GM23338 (cell line): ENCODE results near the gene MSL1. TPM values are rescaled to one million over a fixed set of nuclear protein-coding genes. Genes with fewer than 3 reads are reported as not detected.

ENCODE experiments used
- ATAC-seq: fragments of 200-7000 bp; cut with Tn5 transposase; 3 replicates; pipeline ENCODE4 v1.9.1; 2020
- DNase-seq: peaks from one replicate; pipeline ENCODE4 v3.0.0-alpha.2; 2015; ENCODE audit warnings: low spot score
- H2AFZ ChIP-seq: fragments of 200-600 bp; sonication (generic); 2 replicates; pipeline ENCODE4 v1.8.0; 2016; ENCODE audit warnings: antibody characterized with exemption, mild to moderate bottlenecking, moderate library complexity
- H3F3A ChIP-seq: fragments of 200-600 bp; sonication (generic); replicated peaks from 2 replicates; pipeline ENCODE4 v1.8.0; 2017; ENCODE audit warnings: antibody characterized with exemption, mixed run types, low read depth
- H3K27ac ChIP-seq: fragments of 200-600 bp; sonication (generic); 2 replicates; pipeline ENCODE4 v1.6.1; 2016; ENCODE audit warnings: low read depth
- H3K27me3 ChIP-seq: fragments of 200-600 bp; sonication (generic); 2 replicates; pipeline ENCODE4 v1.8.0; 2016; ENCODE audit warnings: mild to moderate bottlenecking, mixed run types, moderate library complexity; ENCODE audit not compliant: insufficient read depth
- H3K36me3 ChIP-seq: fragments of 200-600 bp; sonication (generic); 2 replicates; pipeline ENCODE4 v1.8.0; 2016; ENCODE audit warnings: mild to moderate bottlenecking; ENCODE audit not compliant: insufficient read depth
- H3K4me1 ChIP-seq: fragments of 200-600 bp; sonication (generic); 2 replicates; pipeline ENCODE4 v1.8.0; 2016; ENCODE audit warnings: mild to moderate bottlenecking, moderate library complexity; ENCODE audit not compliant: insufficient read depth
- H3K4me2 ChIP-seq: fragments of 200-600 bp; sonication (generic); 2 replicates; pipeline ENCODE4 v1.7.1; 2017; ENCODE audit warnings: mixed run types
- H3K4me3 ChIP-seq: fragments of 200-600 bp; sonication (generic); 2 replicates; pipeline ENCODE4 v1.6.1; 2016; ENCODE audit warnings: mixed run types
- H3K79me2 ChIP-seq: fragments of 200-600 bp; sonication (generic); replicated peaks from 2 replicates; pipeline ENCODE4 v1.8.0; 2017; ENCODE audit warnings: mild to moderate bottlenecking; ENCODE audit not compliant: insufficient read depth
- H3K9me2 ChIP-seq: fragments of 200-600 bp; sonication (generic); 2 replicates; pipeline ENCODE4 v1.8.0; 2017; ENCODE audit not compliant: insufficient read depth
- H4K20me1 ChIP-seq: fragments of 200-600 bp; sonication (generic); replicated peaks from 2 replicates; pipeline ENCODE4 v1.8.0; 2017; ENCODE audit warnings: mild to moderate bottlenecking; ENCODE audit not compliant: insufficient read depth
- H3K27ac Mint-ChIP-seq: 2 replicates; pipeline ENCODE4 v1.8.0; 2020; ENCODE audit warnings: inconsistent platforms, mild to moderate bottlenecking, moderate library complexity, mixed read lengths
- H3K27me3 Mint-ChIP-seq: 3 replicates; pipeline ENCODE4 v1.8.0; 2022; ENCODE audit warnings: low read depth, mild to moderate bottlenecking, moderate library complexity, mixed read lengths, inconsistent platforms; ENCODE audit not compliant: insufficient read depth, poor library complexity
- H3K36me3 Mint-ChIP-seq: 3 replicates; pipeline ENCODE4 v1.8.0; 2021; ENCODE audit warnings: low read depth, mild to moderate bottlenecking, inconsistent platforms, moderate library complexity, mixed read lengths
- H3K4me1 Mint-ChIP-seq: 3 replicates; pipeline ENCODE4 v1.8.0; 2020; ENCODE audit warnings: mild to moderate bottlenecking, inconsistent platforms, mixed read lengths
- H3K4me3 Mint-ChIP-seq: 3 replicates; pipeline ENCODE4 v1.8.0; 2021; ENCODE audit warnings: moderate library complexity, mild to moderate bottlenecking, inconsistent platforms, mixed read lengths
- H3K9me3 Mint-ChIP-seq: 3 replicates; pipeline ENCODE4 v1.8.0; 2020; ENCODE audit warnings: moderate library complexity, mild to moderate bottlenecking, inconsistent platforms, mixed read lengths
- CREB1 ChIP-seq: fragments of 250-450 bp; sonication (Bioruptor Pico); IDR thresholded peaks from 2 replicates; pipeline ENCODE4 v1.5.0; 2020; ENCODE audit warnings: low read depth, mild to moderate bottlenecking, moderate library complexity
- EZH2 ChIP-seq: fragments of 200-600 bp; sonication (generic); IDR thresholded peaks from one replicate; pipeline ENCODE4 v1.8.0; 2017; ENCODE audit warnings: antibody characterized with exemption, mild to moderate bottlenecking, low read depth; ENCODE audit not compliant: unreplicated experiment
- EZH2phosphoT487 ChIP-seq: fragments of 200-600 bp; sonication (generic); IDR thresholded peaks from one replicate; pipeline ENCODE4 v1.8.1; 2018; ENCODE audit warnings: antibody characterized with exemption; ENCODE audit not compliant: unreplicated experiment
- NANOG ChIP-seq: IDR thresholded peaks from 2 replicates; pipeline ENCODE4 v1.6.1; 2016; ENCODE audit warnings: antibody characterized with exemption, borderline replicate concordance
- POLR2AphosphoS5 ChIP-seq: IDR thresholded peaks from 2 replicates; pipeline ENCODE4 v1.6.1; 2016; ENCODE audit warnings: antibody characterized with exemption, low read depth
- STAT1 ChIP-seq: IDR thresholded peaks from one replicate; pipeline ENCODE4 v1.6.1; 2016; ENCODE audit warnings: antibody characterized with exemption; ENCODE audit not compliant: unreplicated experiment
- ZNF331 ChIP-seq: fragments of 250-450 bp; sonication (Bioruptor Pico); IDR thresholded peaks from 2 replicates; pipeline ENCODE4 v1.5.0; 2020; ENCODE audit warnings: low read depth, mild to moderate bottlenecking, moderate library complexity
- polyA plus RNA-seq: library from polyadenylated mRNA; unstranded; fragments of >200 nt; fragmentation: Nextera tagmentation; extraction: Ambion mirVana; gene quantifications from 2 replicates; pipeline ENCODE4 v1.2.1, GENCODE V29; 2016
- total RNA-seq: library from RNA; depleted of rRNA; stranded (reverse); fragments of >200 nt; shearing (Covaris generic); gene quantifications from 2 replicates; pipeline ENCODE4 v1.2.3, GENCODE V29; 2014
- TF ChIP-seq, protein P1 (sequence below): fragments of 250-450 bp; sonication (Bioruptor Pico); IDR thresholded peaks from 2 replicates; pipeline ENCODE4 v1.5.0; 2020; ENCODE audit warnings: mild to moderate bottlenecking, moderate library complexity

The MSL1 gene
- total and polyA plus RNA-seq, 2 experiments from 2014 or later: 16.2 to 56.5 TPM

DNA sequence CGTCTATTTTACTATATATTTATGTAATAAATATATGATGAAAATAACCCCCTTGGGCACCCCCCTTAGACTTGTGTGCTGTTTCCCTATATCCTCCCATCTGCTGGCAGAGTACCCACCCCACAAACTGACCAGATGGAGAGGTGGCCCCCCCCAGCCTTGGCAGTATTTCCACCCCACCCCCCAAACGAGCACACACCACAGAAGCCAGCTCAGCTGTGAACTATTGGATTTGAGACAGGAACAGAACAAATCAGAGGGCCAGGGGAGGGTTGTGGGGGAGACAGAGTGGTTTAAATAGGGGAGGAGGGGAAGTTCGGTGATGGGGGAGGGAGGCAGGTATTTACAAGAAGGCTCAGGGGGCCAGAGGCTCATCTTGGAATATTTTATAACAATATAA lies 29.2 kb upstream of the MSL1 start (continued):
- TF ChIP-seq, protein P1, sequence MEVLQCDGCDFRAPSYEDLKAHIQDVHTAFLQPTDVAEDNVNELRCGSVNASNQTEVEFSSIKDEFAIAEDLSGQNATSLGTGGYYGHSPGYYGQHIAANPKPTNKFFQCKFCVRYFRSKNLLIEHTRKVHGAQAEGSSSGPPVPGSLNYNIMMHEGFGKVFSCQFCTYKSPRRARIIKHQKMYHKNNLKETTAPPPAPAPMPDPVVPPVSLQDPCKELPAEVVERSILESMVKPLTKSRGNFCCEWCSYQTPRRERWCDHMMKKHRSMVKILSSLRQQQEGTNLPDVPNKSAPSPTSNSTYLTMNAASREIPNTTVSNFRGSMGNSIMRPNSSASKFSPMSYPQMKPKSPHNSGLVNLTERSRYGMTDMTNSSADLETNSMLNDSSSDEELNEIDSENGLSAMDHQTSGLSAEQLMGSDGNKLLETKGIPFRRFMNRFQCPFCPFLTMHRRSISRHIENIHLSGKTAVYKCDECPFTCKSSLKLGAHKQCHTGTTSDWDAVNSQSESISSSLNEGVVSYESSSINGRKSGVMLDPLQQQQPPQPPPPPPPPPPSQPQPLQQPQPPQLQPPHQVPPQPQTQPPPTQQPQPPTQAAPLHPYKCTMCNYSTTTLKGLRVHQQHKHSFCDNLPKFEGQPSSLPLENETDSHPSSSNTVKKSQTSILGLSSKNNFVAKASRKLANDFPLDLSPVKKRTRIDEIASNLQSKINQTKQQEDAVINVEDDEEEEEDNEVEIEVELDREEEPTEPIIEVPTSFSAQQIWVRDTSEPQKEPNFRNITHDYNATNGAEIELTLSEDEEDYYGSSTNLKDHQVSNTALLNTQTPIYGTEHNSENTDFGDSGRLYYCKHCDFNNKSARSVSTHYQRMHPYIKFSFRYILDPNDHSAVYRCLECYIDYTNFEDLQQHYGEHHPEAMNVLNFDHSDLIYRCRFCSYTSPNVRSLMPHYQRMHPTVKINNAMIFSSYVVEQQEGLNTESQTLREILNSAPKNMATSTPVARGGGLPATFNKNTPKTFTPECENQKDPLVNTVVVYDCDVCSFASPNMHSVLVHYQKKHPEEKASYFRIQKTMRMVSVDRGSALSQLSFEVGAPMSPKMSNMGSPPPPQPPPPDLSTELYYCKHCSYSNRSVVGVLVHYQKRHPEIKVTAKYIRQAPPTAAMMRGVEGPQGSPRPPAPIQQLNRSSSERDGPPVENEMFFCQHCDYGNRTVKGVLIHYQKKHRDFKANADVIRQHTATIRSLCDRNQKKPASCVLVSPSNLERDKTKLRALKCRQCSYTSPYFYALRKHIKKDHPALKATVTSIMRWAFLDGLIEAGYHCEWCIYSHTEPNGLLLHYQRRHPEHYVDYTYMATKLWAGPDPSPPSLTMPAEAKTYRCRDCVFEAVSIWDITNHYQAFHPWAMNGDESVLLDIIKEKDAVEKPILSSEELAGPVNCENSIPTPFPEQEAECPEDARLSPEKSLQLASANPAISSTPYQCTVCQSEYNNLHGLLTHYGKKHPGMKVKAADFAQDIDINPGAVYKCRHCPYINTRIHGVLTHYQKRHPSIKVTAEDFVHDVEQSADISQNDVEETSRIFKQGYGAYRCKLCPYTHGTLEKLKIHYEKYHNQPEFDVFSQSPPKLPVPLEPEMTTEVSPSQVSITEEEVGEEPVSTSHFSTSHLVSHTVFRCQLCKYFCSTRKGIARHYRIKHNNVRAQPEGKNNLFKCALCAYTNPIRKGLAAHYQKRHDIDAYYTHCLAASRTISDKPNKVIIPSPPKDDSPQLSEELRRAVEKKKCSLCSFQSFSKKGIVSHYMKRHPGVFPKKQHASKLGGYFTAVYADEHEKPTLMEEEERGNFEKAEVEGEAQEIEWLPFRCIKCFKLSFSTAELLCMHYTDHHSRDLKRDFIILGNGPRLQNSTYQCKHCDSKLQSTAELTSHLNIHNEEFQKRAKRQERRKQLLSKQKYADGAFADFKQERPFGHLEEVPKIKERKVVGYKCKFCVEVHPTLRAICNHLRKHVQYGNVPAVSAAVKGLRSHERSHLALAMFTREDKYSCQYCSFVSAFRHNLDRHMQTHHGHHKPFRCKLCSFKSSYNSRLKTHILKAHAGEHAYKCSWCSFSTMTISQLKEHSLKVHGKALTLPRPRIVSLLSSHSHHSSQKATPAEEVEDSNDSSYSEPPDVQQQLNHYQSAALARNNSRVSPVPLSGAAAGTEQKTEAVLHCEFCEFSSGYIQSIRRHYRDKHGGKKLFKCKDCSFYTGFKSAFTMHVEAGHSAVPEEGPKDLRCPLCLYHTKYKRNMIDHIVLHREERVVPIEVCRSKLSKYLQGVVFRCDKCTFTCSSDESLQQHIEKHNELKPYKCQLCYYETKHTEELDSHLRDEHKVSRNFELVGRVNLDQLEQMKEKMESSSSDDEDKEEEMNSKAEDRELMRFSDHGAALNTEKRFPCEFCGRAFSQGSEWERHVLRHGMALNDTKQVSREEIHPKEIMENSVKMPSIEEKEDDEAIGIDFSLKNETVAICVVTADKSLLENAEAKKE (CRISPR knock-in tag): no peak
- TF ChIP-seq NANOG (no peak), ZNF331 (CRISPR knock-in tag) (no peak), EZH2phosphoT487 (no peak), EZH2 (no peak), POLR2AphosphoS5 (no peak), CREB1 (CRISPR knock-in tag) (no peak)

DNA sequence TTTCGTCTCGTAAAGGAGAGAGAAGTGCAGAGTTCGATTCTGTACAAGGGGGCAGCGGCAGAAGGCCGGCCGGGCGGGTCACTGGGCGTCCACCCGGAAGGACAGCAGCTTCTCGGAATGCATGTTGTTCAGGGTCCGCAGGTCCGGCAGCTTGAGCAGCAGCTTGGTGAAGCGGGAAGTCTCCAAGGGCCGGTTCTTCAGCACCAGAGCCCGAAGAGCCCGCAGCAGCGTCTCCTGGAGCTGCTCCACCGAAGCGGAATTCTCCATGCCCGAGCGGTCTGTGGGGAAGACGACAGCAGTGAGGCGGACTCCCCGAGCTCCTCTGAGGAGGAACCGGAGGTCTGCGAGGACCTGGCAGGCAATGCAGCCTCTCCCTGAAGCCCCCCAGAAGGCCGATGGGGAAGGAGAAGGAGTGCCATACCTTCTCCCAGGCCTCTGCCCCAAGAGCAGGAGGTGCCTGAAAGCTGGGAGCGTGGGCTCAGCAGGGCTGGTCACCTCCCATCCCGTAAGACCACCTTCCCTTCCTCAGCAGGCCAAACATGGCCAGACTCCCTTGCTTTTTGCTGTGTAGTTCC lies 28.7 kb upstream of the MSL1 start:
- Histone ChIP-seq H3K79me2 (no peaks in the 10 kb centered on the region), H3K4me2 (no peak overlapping the region), H3F3A (no peaks in the 10 kb centered on the region), H4K20me1 (no peaks in the 10 kb centered on the region), H3K27me3 (no peaks in the 10 kb centered on the region), H3K36me3 (0 out of 2 replicates have a peak, but pooled peaks cover 3% of the 10 kb centered on the region), H3K27ac (no peak overlapping the region), H3K4me3 (no peak overlapping the region), H2AFZ (no peak overlapping the region), H3K9me2 (peaks cover 9% of the 10 kb centered on the region; the same call in 1 of the 2 replicates), H3K4me1 (peaks cover 27% of the 10 kb centered on the region; the same call in 1 of the 2 replicates)
- H3K9me3 Mint-ChIP-seq: no peaks in the 10 kb centered on the region
- H3K4me1 Mint-ChIP-seq: peaks cover 52% of the 10 kb centered on the region
- ATAC-seq: no peak
- peaks cover 9% of the 10 kb centered on the region for H3K27me3 Mint-ChIP-seq
- DNase-seq: no peak
- H3K4me3 Mint-ChIP-seq: no peak overlapping the region; the same call in 2 of the 3 replicates
- no peak overlapping the region for H3K27ac Mint-ChIP-seq
- H3K36me3 Mint-ChIP-seq: peaks cover 49% of the 10 kb centered on the region
- TF ChIP-seq, protein P1 (CRISPR knock-in tag): no peak
- TF ChIP-seq STAT1: no peak
